Heart right ventricle (tissue), 16 donors: ENCODE measurements around the gene KCP. TPM values are rescaled to one million over a fixed set of nuclear protein-coding genes. Genes with fewer than 3 reads are reported as not detected.

Experiments used
- ATAC-seq, 8 donors: fragments of 200-7000 bp; cut with Tn5 transposase; one replicate each; pipeline ENCODE4 v1.9.1; 2020; ENCODE audit warnings: mild to moderate bottlenecking in 8 of 8, moderate library complexity in 8 of 8, moderate number of reproducible peaks in 1 of 8
- DNase-seq, 2 donors: peaks; one replicate each; pipeline ENCODE4 v3.0.0-alpha.2; 2020
- H3K27ac ChIP-seq, 10 donors: fragments of 200-600 bp; sonication (generic) in 2 of 10; one replicate each; pipeline versions ENCODE4 v1.5.0 to v1.8.0; 2020 to 2022; ENCODE audit warnings: mild to moderate bottlenecking in 3 of 10
- H3K27me3 ChIP-seq, 7 donors: fragments of 200-600 bp; one replicate each; pipeline ENCODE4 v1.8.0; 2021 to 2022; ENCODE audit warnings: mild to moderate bottlenecking in 2 of 7
- H3K36me3 ChIP-seq, 9 donors: fragments of 200-600 bp; sonication (generic) in 1 of 9; one replicate each; pipeline versions ENCODE4 v1.5.0 to v1.8.0; 2020 to 2022; ENCODE audit warnings: mild to moderate bottlenecking in 2 of 9
- H3K4me1 ChIP-seq, 9 donors: fragments of 200-600 bp; sonication (generic) in 1 of 9; one replicate each; pipeline versions ENCODE4 v1.5.0 to v1.8.0; 2020 to 2022; ENCODE audit warnings: mild to moderate bottlenecking in 4 of 9
- H3K4me3 ChIP-seq, 10 donors: fragments of 200-600 bp; sonication (generic) in 2 of 10; one replicate each; pipeline versions ENCODE4 v1.5.0 to v1.8.0; 2020 to 2022; ENCODE audit warnings: mild to moderate bottlenecking in 7 of 10, moderate library complexity in 2 of 10
- H3K9me3 ChIP-seq, 11 donors: fragments of 200-600 bp in 10 of 11; sonication (generic) in 2 of 11; one replicate each; pipeline versions ENCODE4 v1.5.0 to v1.8.0; 2013 to 2022; ENCODE audit warnings: mild to moderate bottlenecking in 2 of 11, control low read depth in 1 of 11, moderate library complexity in 1 of 11
- WGBS, 2 donors: extraction: QIAGEN DNeasy Blood & Tissue Kit; methylation state at CpG; one replicate each; pipeline ENCODE4 v1.1.7; 2013; ENCODE audit warnings: inconsistent platforms in 1 of 2; 5-methylcytosine and 5-hydroxymethylcytosine counted together
- intact Hi-C, 10 donors: fragments of 100-400 bp; cut with DNase I; formaldehyde crosslinking; loops; one replicate each; pipeline versions ENCODE4 v1.11.1 to v1.14.2; 2022
- polyA plus RNA-seq, 2 donors: library from polyadenylated mRNA; stranded (reverse); fragments of 200-250 nt; gene quantifications; one replicate each; pipeline ENCODE4 v1.2.3, GENCODE V29; 2013
- total RNA-seq, 10 donors: library from RNA; stranded (reverse); fragmentation: NEBNext Ultra II Directional in 3 of 10; extraction: Animal tissue kit (Norgen Biotek cat#: 25700) in 3 of 10; gene quantifications; one replicate each; pipeline versions ENCODE4 v1.2.1 to v1.2.4, GENCODE V29; 2021 to 2023
- TF ChIP-seq, protein P1 (sequence below), 9 donors: fragments of 200-600 bp; sonication (generic) in 2 of 9; IDR thresholded peaks; one replicate each; pipeline versions ENCODE4 v1.5.0 to v1.8.0; 2021 to 2022; ENCODE audit warnings: antibody characterized with exemption in 9 of 9, mild to moderate bottlenecking in 5 of 9, moderate library complexity in 1 of 9
- donor health status: Arrhythmogenic right ventricular cardiomyopathy.
- donor health status: ischemic (EF 13 %, LVEDD 7.1; RV severe dilation, severe dysfunction).
- donor health status: healthy with polysubstance abuse.
- donor health status: DM: no; HTN: yes; CAD: no.
- donor health status: DM: no; HTN: no; CAD: no.
- donor health status: ischemic (EF 25% LVEDD 6.9; RV normal size, moderate dysfunction).
- donor health status: ischemic (EF 25% LVEDD 5.7; RV mildly dilated, moderate dysfunction).
- donor health status: healthy.
- donor health status: DM: yes; HTN: yes; CAD: no.
- donor health status: Ischemic cardiomyopathy.
- donor health status: ischemic (EF 35%, LVEDD 5.7; RV mildly dilated, moderate dysfunction).
- donor health status: nonischemic (EF 11% LVEDD 7.7; RV severe dilation, severe dysfunction).
- donor health status: DM: yes; HTN: yes; CAD: no.
- donor health status: PGD.
- donor health status: ischemic (EF 29% LVEDD 5.4; RV normal size, mild dysfunction).
- donor health status: nonischemic (EF 23%, LVEDD 6.1; RV moderate dilation, normal function).

The KCP gene
- total and polyA plus RNA-seq, 12 donors: 0.09 to 0.44 (median 0.27) TPM

DNA sequence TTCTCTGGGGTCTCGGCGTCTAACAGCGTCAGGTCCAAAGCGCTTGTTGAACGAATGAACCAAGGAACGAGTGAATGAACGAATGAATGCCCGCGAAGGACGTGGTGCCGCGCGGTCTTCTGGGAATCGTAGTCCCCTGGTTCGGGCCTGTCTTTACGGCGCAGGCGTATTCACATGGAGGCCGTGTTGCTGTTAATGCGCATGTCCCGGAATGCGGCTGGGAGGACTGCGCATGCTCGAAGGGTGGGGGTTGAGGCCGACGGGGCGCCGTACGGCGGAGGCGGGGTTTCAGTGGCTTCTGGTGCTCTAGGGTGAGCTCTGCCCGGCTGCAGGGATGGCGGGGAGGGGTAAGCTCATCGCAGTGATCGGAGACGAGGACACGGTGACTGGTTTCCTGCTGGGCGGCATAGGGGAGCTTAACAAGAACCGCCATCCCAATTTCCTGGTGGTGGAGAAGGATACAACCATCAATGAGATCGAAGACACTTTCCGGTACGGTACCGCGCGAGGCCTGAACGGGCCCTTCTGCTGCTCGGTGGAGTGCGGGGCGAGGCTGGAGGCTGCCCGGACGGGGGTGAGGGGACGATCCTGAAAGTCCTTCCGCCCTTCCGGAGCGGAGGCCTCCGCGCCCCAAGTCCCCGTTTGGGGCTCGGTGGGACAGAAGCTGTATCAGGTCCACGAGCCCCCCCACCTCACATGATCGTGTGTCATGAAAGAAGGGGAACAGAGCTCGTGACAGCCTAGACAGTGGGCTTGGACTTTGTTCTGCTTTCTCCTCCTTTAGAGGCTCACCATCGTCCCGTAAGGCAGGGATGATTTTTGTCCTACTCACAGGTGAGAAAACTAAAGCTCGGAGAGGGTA lies 47.7 kb downstream of the KCP start, which contains the start of gene ATP6V1F:
Gene ATP6V1F (plus strand): TSS at position 286 of the 862 bp plus-strand sequence. CDS start 49 bp downstream, at position 335.
- ATAC-seq (peak; percentile 81 to 94 (median 88)), DNase-seq (peak; percentile 98 to 99)
- 0% methylated on average over 65 of the region's 65 CpGs for WGBS, 2 donors
- H3K9me3 ChIP-seq: no peaks in the 10 kb centered on the region
- TF ChIP-seq, protein P1, sequence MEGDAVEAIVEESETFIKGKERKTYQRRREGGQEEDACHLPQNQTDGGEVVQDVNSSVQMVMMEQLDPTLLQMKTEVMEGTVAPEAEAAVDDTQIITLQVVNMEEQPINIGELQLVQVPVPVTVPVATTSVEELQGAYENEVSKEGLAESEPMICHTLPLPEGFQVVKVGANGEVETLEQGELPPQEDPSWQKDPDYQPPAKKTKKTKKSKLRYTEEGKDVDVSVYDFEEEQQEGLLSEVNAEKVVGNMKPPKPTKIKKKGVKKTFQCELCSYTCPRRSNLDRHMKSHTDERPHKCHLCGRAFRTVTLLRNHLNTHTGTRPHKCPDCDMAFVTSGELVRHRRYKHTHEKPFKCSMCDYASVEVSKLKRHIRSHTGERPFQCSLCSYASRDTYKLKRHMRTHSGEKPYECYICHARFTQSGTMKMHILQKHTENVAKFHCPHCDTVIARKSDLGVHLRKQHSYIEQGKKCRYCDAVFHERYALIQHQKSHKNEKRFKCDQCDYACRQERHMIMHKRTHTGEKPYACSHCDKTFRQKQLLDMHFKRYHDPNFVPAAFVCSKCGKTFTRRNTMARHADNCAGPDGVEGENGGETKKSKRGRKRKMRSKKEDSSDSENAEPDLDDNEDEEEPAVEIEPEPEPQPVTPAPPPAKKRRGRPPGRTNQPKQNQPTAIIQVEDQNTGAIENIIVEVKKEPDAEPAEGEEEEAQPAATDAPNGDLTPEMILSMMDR (IDR thresholded peaks at IDR 0.05): peak in 1 of 9 donors; percentile 10
- H3K4me1 ChIP-seq: peaks cover 17 to 62% (median 41%) of the 10 kb centered on the region in 9 donors
- H3K4me3 ChIP-seq: peak within 1 kb of the TSS; percentile 56 to 83 (median 70)
- H3K27me3 ChIP-seq: no peaks in the 10 kb centered on the region
- H3K27ac ChIP-seq: peak within 1 kb of the TSS in 9 of 10 donors; percentile 40 to 87 (median 75)
- intact Hi-C loops: loop anchor here in 5 of 10 donors (1.0 to 10.0 kb wide), 5 partner anchors 32 to 128 kb away; partner anchors contain the start of genes CALU (in 5 of the 5), CCDC136 (in 1 of the 5) and FLNC (in 1 of the 5)
- peaks cover 0 to 39% (median 8%) of the 10 kb centered on the region in 9 donors for H3K36me3 ChIP-seq

DNA sequence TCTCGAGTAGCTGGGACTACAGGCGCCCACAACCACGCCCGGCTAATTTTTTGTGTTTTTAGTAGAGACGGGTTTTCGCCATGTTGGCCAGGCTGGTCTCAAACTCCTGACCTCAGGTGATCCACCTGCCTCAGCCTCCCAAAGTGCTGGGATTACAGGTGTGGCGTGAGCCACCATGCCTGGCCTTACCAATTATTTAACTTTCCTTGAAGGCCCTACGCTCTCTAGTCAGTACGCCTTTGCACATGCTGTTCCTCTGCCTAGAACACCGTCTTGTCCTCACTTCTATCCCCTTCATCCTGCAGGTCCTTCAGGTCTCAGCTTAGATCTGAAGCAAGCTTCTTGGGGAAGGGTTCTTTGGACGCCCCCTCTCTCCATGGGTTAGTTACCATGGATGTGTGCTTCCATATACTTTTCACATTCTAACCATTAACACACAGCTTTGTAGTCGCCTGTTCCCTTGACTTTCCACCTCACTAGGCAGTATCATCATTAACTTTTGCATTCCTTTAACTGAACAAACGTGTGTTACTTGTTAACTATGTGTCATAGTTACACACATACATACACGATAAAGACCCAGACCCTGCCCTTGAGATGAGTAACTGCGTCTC lies 48.4 kb downstream of the KCP start:
- Histone ChIP-seq H3K4me1 (peaks cover 17 to 63% (median 41%) of the 10 kb centered on the region in 9 donors), H3K36me3 (peaks cover 0 to 43% (median 8%) of the 10 kb centered on the region in 9 donors), H3K27ac (peak overlapping the region in 6 of 10 donors; percentile 2 to 87 (median 62)), H3K27me3 (no peaks in the 10 kb centered on the region), H3K9me3 (no peaks in the 10 kb centered on the region), H3K4me3 (peak overlapping the region in 9 of 10 donors; percentile 56 to 83 (median 71))
- 72 to 73% methylated on average over 15 of the region's 15 CpGs for WGBS, 2 donors
- TF ChIP-seq, protein P1 (IDR thresholded peaks at IDR 0.05): no peak
- intact Hi-C loops: loop anchor here in 5 of 10 donors (1.0 to 10.0 kb wide), 5 partner anchors 31 to 127 kb away; partner anchors contain the start of genes CALU (in 5 of the 5), CCDC136 (in 1 of the 5) and FLNC (in 1 of the 5)
- no peak for DNase-seq
- no peak for ATAC-seq

DNA sequence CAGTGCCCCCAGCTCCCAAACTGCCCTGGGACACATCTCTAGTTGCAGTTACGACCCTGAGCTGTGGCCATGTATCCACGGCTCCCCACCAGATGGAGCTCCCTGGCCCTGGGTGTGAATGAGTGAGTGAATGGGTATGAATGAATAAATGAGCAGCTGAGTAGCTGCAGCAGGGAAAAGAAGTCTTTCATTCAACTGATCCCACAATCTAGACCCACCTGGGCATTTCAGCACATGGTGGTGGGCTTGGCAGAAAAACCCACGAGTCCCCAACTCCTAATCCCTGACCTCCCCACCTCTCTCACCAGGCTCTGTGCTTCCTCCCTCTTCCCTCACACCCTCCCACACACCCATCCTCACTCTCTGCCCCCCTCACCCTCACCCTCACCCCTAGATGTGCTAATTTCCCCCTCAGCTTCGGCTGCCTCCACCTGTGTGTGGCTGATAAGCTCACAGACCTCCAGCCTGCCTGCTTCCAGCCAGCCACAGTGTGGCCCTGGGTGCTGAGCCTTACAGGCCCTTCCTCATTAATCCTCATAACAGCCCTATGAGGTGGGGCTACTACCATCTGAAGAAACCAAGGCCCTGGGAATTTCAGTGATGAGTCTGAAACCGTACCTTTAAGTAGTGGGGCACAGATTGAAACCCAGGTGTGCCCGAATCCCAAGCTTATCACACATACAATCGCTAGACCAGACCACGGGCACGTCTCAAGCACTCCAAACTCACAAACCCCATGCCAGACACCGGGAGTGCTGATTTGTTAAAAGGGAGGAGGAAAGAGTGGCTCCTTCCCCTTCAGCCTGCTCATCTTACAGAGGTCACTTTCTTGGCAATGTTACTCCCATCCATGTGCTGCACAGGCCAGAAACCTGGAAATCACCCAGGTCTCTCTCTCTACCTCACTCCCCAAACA lies 50.1 kb downstream of the KCP start:
- peak in 6 of 8 donors; percentile 1 to 7 (median 4) for ATAC-seq
- Histone ChIP-seq H3K36me3 (peaks cover 0 to 46% (median 20%) of the 10 kb centered on the region in 9 donors), H3K4me1 (peaks cover 17 to 74% (median 41%) of the 10 kb centered on the region in 9 donors), H3K27ac (peak overlapping the region in 8 of 10 donors; percentile 45 to 86 (median 63)), H3K4me3 (no peak overlapping the region), H3K27me3 (no peaks in the 10 kb centered on the region), H3K9me3 (no peaks in the 10 kb centered on the region)
- DNase-seq: no peak
- TF ChIP-seq, protein P1 (IDR thresholded peaks at IDR 0.05): peak in 7 of 9 donors; percentile 6 to 43 (median 11)
- 32 to 38% methylated on average over 10 of the region's 10 CpGs for WGBS, 2 donors
- intact Hi-C loops: loop anchor here in 4 of 10 donors (5.0 to 10.0 kb wide), 3 partner anchors 66 to 126 kb away; partner anchors contain the start of genes CALU (in 4 of the 4) and CCDC136 (in 1 of the 4)
